IMR-90 (cell line): Measurements from ENCODE around the gene BICD1. TPM values are rescaled to one million over a fixed set of nuclear protein-coding genes. Genes with fewer than 3 reads are reported as not detected.

Source experiments
- ATAC-seq: fragments of 200-7000 bp; cut with Tn5 transposase; 2 replicates; pipeline ENCODE4 v1.9.1; 2020; ENCODE audit warnings: low read depth, mild to moderate bottlenecking, moderate library complexity
- BruUV-seq: library from RNA; stranded (reverse); fragments of 400-500 nt; replicated peaks from 2 replicates; lab custom pipeline; 2021; lab: Mats Ljungman, UMichigan
- CTCF ChIA-PET: fragments of 300-600 bp; formaldehyde crosslinking; extraction: SDS; loops from one replicate; lab custom pipeline; 2021; ENCODE audit warnings: antibody characterized with exemption; lab: Yijun Ruan, JAX
- POLR2A ChIA-PET: fragments of 300-600 bp; sonication (Branson Sonifier 250); formaldehyde crosslinking; loops from one replicate; lab custom pipeline; 2022; ENCODE audit warnings: antibody characterized with exemption; ENCODE audit not compliant: unreplicated experiment; lab: Charles Lee
- DNase-seq: peaks from one replicate; pipeline ENCODE4 v3.0.0; 2013
- H2AFZ ChIP-seq: replicated peaks from 2 replicates; pipeline ENCODE3; 2013; ENCODE audit warnings: low read length, mild to moderate bottlenecking; ENCODE audit not compliant: poor library complexity
- H2AK5ac ChIP-seq: 2 replicates; pipeline ENCODE4 v1.6.1; 2013; ENCODE audit warnings: low read depth, low read length, inconsistent platforms
- H2AK9ac ChIP-seq: replicated peaks from 2 replicates; pipeline ENCODE3; 2013; ENCODE audit warnings: mild to moderate bottlenecking, low read depth, low read length, moderate library complexity; ENCODE audit not compliant: poor library complexity
- H2BK120ac ChIP-seq: 2 replicates; pipeline ENCODE4 v1.6.1; 2013; ENCODE audit warnings: low read depth, low read length, inconsistent platforms
- H2BK15ac ChIP-seq: 3 replicates; pipeline ENCODE4 v1.6.1; 2013; ENCODE audit warnings: low read depth, low read length, inconsistent platforms
- H2BK20ac ChIP-seq: 2 replicates; pipeline ENCODE4 v1.6.1; 2013; ENCODE audit warnings: low read depth, mild to moderate bottlenecking, inconsistent platforms, low read length, moderate library complexity
- H2BK5ac ChIP-seq: 2 replicates; pipeline ENCODE4 v1.6.1; 2013; ENCODE audit warnings: mild to moderate bottlenecking, low read depth, low read length, inconsistent platforms; ENCODE audit not compliant: poor library complexity, severe bottlenecking
- H3K14ac ChIP-seq: replicated peaks from 2 replicates; pipeline ENCODE4 v1.6.1; 2013; ENCODE audit warnings: low read depth, low read length, inconsistent platforms
- H3K18ac ChIP-seq: 2 replicates; pipeline ENCODE4 v1.6.1; 2013; ENCODE audit warnings: low read depth, low read length, control low read depth
- H3K23ac ChIP-seq: 2 replicates; pipeline ENCODE4 v1.6.1; 2013; ENCODE audit warnings: low read depth, low read length, inconsistent platforms
- H3K27ac ChIP-seq: 2 replicates; pipeline ENCODE4 v1.5.1; 2013; ENCODE audit warnings: mild to moderate bottlenecking, control low read depth, low read length; ENCODE audit not compliant: insufficient read depth
- H3K27me3 ChIP-seq: 2 replicates; pipeline ENCODE4 v1.6.1; 2013; ENCODE audit warnings: low read length; ENCODE audit not compliant: control insufficient read depth, insufficient read depth
- H3K36me3 ChIP-seq: 2 replicates; pipeline ENCODE4 v1.6.1; 2013; ENCODE audit warnings: low read length, mixed read lengths; ENCODE audit not compliant: control insufficient read depth, insufficient read depth
- H3K4ac ChIP-seq: 2 replicates; pipeline ENCODE4 v1.6.1; 2013; ENCODE audit warnings: low read depth, low read length, inconsistent platforms
- H3K4me1 ChIP-seq: 2 replicates; pipeline ENCODE4 v1.6.1; 2013; ENCODE audit warnings: low read length, mixed read lengths; ENCODE audit not compliant: control insufficient read depth, insufficient read depth
- H3K4me2 ChIP-seq: 2 replicates; pipeline ENCODE4 v1.6.1; 2013; ENCODE audit warnings: low read depth, mild to moderate bottlenecking, control low read depth, low read length, moderate library complexity
- H3K4me3 ChIP-seq: 2 replicates; pipeline ENCODE4 v1.5.1; 2013; ENCODE audit warnings: low read depth, mild to moderate bottlenecking, control low read depth, low read length, moderate library complexity; ENCODE audit not compliant: insufficient read depth
- H3K56ac ChIP-seq: 2 replicates; pipeline ENCODE4 v1.6.1; 2013; ENCODE audit warnings: low read length, inconsistent platforms; ENCODE audit not compliant: insufficient read depth; ENCODE audit errors: extremely low read depth
- H3K79me1 ChIP-seq, 2 experiments: 2 replicates each; pipeline ENCODE4 v1.6.1; 2013; ENCODE audit warnings: low read length in 2 of 2, inconsistent platforms in 1 of 2, low read depth in 1 of 2
- H3K9ac ChIP-seq: 2 replicates; pipeline ENCODE4 v1.6.1; 2013; ENCODE audit warnings: low read depth, low read length, control low read depth
- H3K9me1 ChIP-seq: 2 replicates; pipeline ENCODE4 v1.6.1; 2013; ENCODE audit warnings: low read length, inconsistent platforms; ENCODE audit not compliant: insufficient read depth
- H3K9me3 ChIP-seq: 2 replicates; pipeline ENCODE4 v1.6.1; 2013; ENCODE audit warnings: low read length; ENCODE audit not compliant: control insufficient read depth, insufficient read depth
- H4K20me1 ChIP-seq: 2 replicates; pipeline ENCODE4 v1.6.1; 2013; ENCODE audit warnings: low read length, inconsistent platforms; ENCODE audit not compliant: insufficient read depth
- H4K5ac ChIP-seq: 2 replicates; pipeline ENCODE4 v1.6.1; 2013; ENCODE audit warnings: mild to moderate bottlenecking, low read depth, low read length, control low read depth
- H4K8ac ChIP-seq, 2 experiments: 2 replicates each; pipeline ENCODE4 v1.6.1; 2013; ENCODE audit warnings: low read depth in 2 of 2, low read length in 2 of 2, control low read depth in 1 of 2, inconsistent platforms in 1 of 2
- H4K91ac ChIP-seq: 2 replicates; pipeline ENCODE4 v1.6.1; 2013; ENCODE audit warnings: low read depth, low read length, inconsistent platforms; ENCODE audit not compliant: insufficient read depth
- BHLHE40 ChIP-seq: fragments of 150-350 bp; IDR thresholded peaks from 2 replicates; pipeline ENCODE4 v1.6.1; 2016; ENCODE audit warnings: mild to moderate bottlenecking, low read depth, low read length
- CEBPB ChIP-seq: IDR thresholded peaks from 2 replicates; pipeline ENCODE4 v1.6.1; 2012; ENCODE audit warnings: low read depth, low read length, improper control_type of control experiment
- CHD1 ChIP-seq: IDR thresholded peaks from 2 replicates; pipeline ENCODE4 v1.6.1; 2012; ENCODE audit warnings: low read depth, low read length, improper control_type of control experiment
- CTCF ChIP-seq: conservative IDR thresholded peaks from 2 replicates; pipeline ENCODE4 v1.5.1; 2012; ENCODE audit warnings: mild to moderate bottlenecking, low read depth, low read length, improper control_type of control experiment
- FOS ChIP-seq: fragments of 150-350 bp; IDR thresholded peaks from 2 replicates; pipeline ENCODE4 v1.6.1; 2016; ENCODE audit warnings: low read depth, low read length
- MAFK ChIP-seq: IDR thresholded peaks from 2 replicates; pipeline ENCODE4 v1.6.1; 2012; ENCODE audit warnings: low read depth, low read length, improper control_type of control experiment
- MAZ ChIP-seq: IDR thresholded peaks from 2 replicates; pipeline ENCODE4 v1.6.1; 2012; ENCODE audit warnings: low read depth, mild to moderate bottlenecking, low read length, improper control_type of control experiment, moderate library complexity, borderline replicate concordance
- MXI1 ChIP-seq: IDR thresholded peaks from 2 replicates; pipeline ENCODE4 v1.6.1; 2012; ENCODE audit warnings: low read depth, mild to moderate bottlenecking, low read length, moderate library complexity, borderline replicate concordance
- NFE2L2 ChIP-seq: fragments of 150-350 bp; IDR thresholded peaks from 2 replicates; pipeline ENCODE4 v1.6.1; 2016; ENCODE audit warnings: low read depth, mild to moderate bottlenecking, low read length
- POLR2A ChIP-seq: IDR thresholded peaks from 2 replicates; pipeline ENCODE4 v1.6.1; 2012; ENCODE audit warnings: mild to moderate bottlenecking, low read depth, low read length
- RAD21 ChIP-seq: IDR thresholded peaks from 2 replicates; pipeline ENCODE4 v1.6.1; 2012; ENCODE audit warnings: low read length, improper control_type of control experiment
- RCOR1 ChIP-seq: IDR thresholded peaks from 2 replicates; pipeline ENCODE4 v1.6.1; 2012; ENCODE audit warnings: mild to moderate bottlenecking, low read length, improper control_type of control experiment; ENCODE audit not compliant: insufficient replicate concordance
- RFX5 ChIP-seq: IDR thresholded peaks from 2 replicates; pipeline ENCODE4 v1.8.0; 2012; ENCODE audit warnings: low read depth, mild to moderate bottlenecking, low read length, moderate library complexity
- USF2 ChIP-seq: fragments of 150-350 bp; IDR thresholded peaks from 2 replicates; pipeline ENCODE4 v1.6.1; 2017; ENCODE audit warnings: mild to moderate bottlenecking, antibody characterized with exemption, low read length, low read depth
- WGBS, 2 experiments: methylation state at CpG; one replicate each; pipeline versions ENCODE4 v1.1.5 to v1.1.7; 2013; ENCODE audit warnings: missing lambda C conversion rate in 2 of 2; ENCODE audit not compliant: insufficient read length in 1 of 2; ENCODE audit errors: extremely low coverage in 2 of 2; 5-methylcytosine and 5-hydroxymethylcytosine counted together
- dilution Hi-C: fragments of 300-500 bp; cut with HindIII; formaldehyde crosslinking; loops from one replicate; pipeline ENCODE4 v1.14.3; 2018; ENCODE audit warnings: low sequenced_read_pairs; ENCODE audit not compliant: unreplicated experiment
- in situ Hi-C: fragments of 300-500 bp; cut with MboI; formaldehyde crosslinking; loops from 3 replicates; pipeline ENCODE4 v1.14.3; 2019; ENCODE audit warnings: low sequenced_read_pairs, inconsistent platforms, mixed read lengths
- intact Hi-C: fragments of 100-400 bp; cut with micrococcal nuclease; formaldehyde crosslinking; loops from 2 replicates; pipeline ENCODE4 v1.10.0; 2022
- polyA plus RNA-seq, 3 experiments: library from polyadenylated mRNA; depleted of rRNA; stranded (reverse); fragments of >200 nt; gene quantifications; 2 replicates each; pipeline ENCODE4 v1.2.3, GENCODE V29; 2012; ENCODE audit warnings: low replicate concordance in 1 of 3
- total RNA-seq: library from RNA; depleted of rRNA; stranded (reverse); fragments of >200 nt; gene quantifications from 2 replicates; pipeline ENCODE4 v1.2.3, GENCODE V29; 2012
- TF ChIP-seq, protein P1 (sequence below): fragments of 150-350 bp; IDR thresholded peaks from 2 replicates; pipeline ENCODE4 v1.6.1; 2016; ENCODE audit warnings: low read depth, mild to moderate bottlenecking, low read length, moderate library complexity, borderline replicate concordance

Gene BICD1
- total and polyA plus RNA-seq, 2 of the 4 experiments (the other 2 are of a cell fraction): 17.2 to 21.8 TPM

GRCh38 chr12:32242641-32243040 lies 136.0 kb downstream of the BICD1 start:
- Histone ChIP-seq H3K4me3 (no peak overlapping the region), H3K23ac (no peak overlapping the region), H3K4me2 (no peak overlapping the region), H3K9ac (no peak overlapping the region), H3K56ac (no peak overlapping the region), H3K36me3 (peaks cover 2% of the 10 kb centered on the region; the same call in 1 of the 2 replicates), H3K4ac (no peak overlapping the region), H2BK20ac (no peak overlapping the region), H2BK120ac (no peak overlapping the region), H2AFZ (no peak overlapping the region), H3K27me3 (no peaks in the 10 kb centered on the region), H2BK5ac (no peak overlapping the region), H3K79me1 (peaks cover 14 to 22% of the 10 kb centered on the region in 2 experiments; a peak in 3 of 4 replicates), H2AK9ac (no peak overlapping the region), H3K18ac (no peak overlapping the region), H4K5ac (no peak overlapping the region), H3K4me1 (no peaks in the 10 kb centered on the region), H4K8ac (no peak overlapping the region), H3K27ac (no peak overlapping the region), H4K20me1 (no peaks in the 10 kb centered on the region; the same call in 1 of the 2 replicates), H3K9me3 (no peaks in the 10 kb centered on the region), H2AK5ac (no peak overlapping the region), H4K91ac (no peak overlapping the region), H2BK15ac (no peak overlapping the region), H3K9me1 (no peaks in the 10 kb centered on the region), H3K14ac (no peak overlapping the region)
- 80% methylated on average over 1 of the region's 2 CpGs; no CpG with 5 or more reads in 1 of the 2 experiments for WGBS, 2 experiments
- CTCF ChIA-PET: interaction anchor here (0.6 to 1.2 kb wide), 2 partner anchors 31 to 1788 kb away, joined by 3 to 6 read pairs; no protein-coding TSS in a partner anchor
- BruUV-seq: no TSS peak
- dilution Hi-C loops: no loop called here
- in situ Hi-C loops: loop anchor here (10.0 kb wide), 1 partner anchor 62 kb away; no protein-coding TSS in a partner anchor
- no peak for DNase-seq
- POLR2A ChIA-PET: interaction anchor here (0.7 kb wide), 1 partner anchor 244 kb away, joined by 8 read pairs; no protein-coding TSS in a partner anchor
- TF ChIP-seq USF2: no peak
- no peak for TF ChIP-seq FOS
- no peak for TF ChIP-seq MAZ
- no peak for TF ChIP-seq NFE2L2
- TF ChIP-seq CHD1: no peak
- TF ChIP-seq, protein P1, sequence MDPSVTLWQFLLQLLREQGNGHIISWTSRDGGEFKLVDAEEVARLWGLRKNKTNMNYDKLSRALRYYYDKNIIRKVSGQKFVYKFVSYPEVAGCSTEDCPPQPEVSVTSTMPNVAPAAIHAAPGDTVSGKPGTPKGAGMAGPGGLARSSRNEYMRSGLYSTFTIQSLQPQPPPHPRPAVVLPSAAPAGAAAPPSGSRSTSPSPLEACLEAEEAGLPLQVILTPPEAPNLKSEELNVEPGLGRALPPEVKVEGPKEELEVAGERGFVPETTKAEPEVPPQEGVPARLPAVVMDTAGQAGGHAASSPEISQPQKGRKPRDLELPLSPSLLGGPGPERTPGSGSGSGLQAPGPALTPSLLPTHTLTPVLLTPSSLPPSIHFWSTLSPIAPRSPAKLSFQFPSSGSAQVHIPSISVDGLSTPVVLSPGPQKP: no peak
- no peak for TF ChIP-seq CEBPB
- TF ChIP-seq BHLHE40: no peak
- TF ChIP-seq RFX5: no peak
- no peak for TF ChIP-seq RAD21
- TF ChIP-seq MAFK: no peak
- no peak for TF ChIP-seq MXI1
- no peak for TF ChIP-seq RCOR1
- no peak for TF ChIP-seq CTCF
- no peak for TF ChIP-seq POLR2A
- intact Hi-C loops: no loop called here
- ATAC-seq: no peak
